Stimulated activated CD4-positive, alpha-beta T cell treated with anti-CD3 and anti-CD28 coated beads, Interleukin-15, amount 100 ng/mL, for 48 hours (primary cell): ENCODE results near the gene CACNA1H.

Experiments used
- DNase-seq, 2 donors: peaks; one replicate each; pipeline ENCODE4 v3.0.0-alpha.2; 2020; ENCODE audit warnings: low read depth in 2 of 2

The CACNA1H gene

GRCh38 chr16:1122398-1122765 lies 30.5 kb upstream of the CACNA1H start:
- no peak for DNase-seq

GRCh38 chr16:1123525-1124230 lies 29.2 kb upstream of the CACNA1H start:
- DNase-seq, result no peak

- DNase-seq, result no peak
These were observed 28.6 kb upstream of the CACNA1H start for GRCh38 chr16:1124291-1124690.

- no peak for DNase-seq
These were observed 28.1 kb upstream of the CACNA1H start for GRCh38 chr16:1124795-1125194.

GRCh38 chr16:1125471-1125870 lies 27.4 kb upstream of the CACNA1H start:
- no peak for DNase-seq

- DNase-seq, result no peak
These were observed 26.9 kb upstream of the CACNA1H start for GRCh38 chr16:1126044-1126443.

- DNase-seq, result no peak
These were observed 26.3 kb upstream of the CACNA1H start for GRCh38 chr16:1126586-1126985.

GRCh38 chr16:1127101-1127500 lies 25.8 kb upstream of the CACNA1H start:
- no peak for DNase-seq

- no peak for DNase-seq
These were observed 24.8 kb upstream of the CACNA1H start for GRCh38 chr16:1127971-1128715.

- no peak for DNase-seq
These were observed 23.6 kb upstream of the CACNA1H start for GRCh38 chr16:1129106-1129960.

GRCh38 chr16:1130382-1130781 lies 22.5 kb upstream of the CACNA1H start:
- DNase-seq, result no peak

GRCh38 chr16:1131378-1131994 lies 21.4 kb upstream of the CACNA1H start:
- no peak for DNase-seq

- DNase-seq, result no peak
These were observed 20.5 kb upstream of the CACNA1H start for GRCh38 chr16:1132431-1132830.

GRCh38 chr16:1133271-1133670 lies 19.6 kb upstream of the CACNA1H start:
- DNase-seq, result no peak

- DNase-seq, result no peak
These were observed 18.9 kb upstream of the CACNA1H start for GRCh38 chr16:1133810-1134520.

- no peak for DNase-seq
These were observed 18.0 kb upstream of the CACNA1H start for GRCh38 chr16:1134776-1135458.

- DNase-seq, result no peak
These were observed 17.5 kb upstream of the CACNA1H start for GRCh38 chr16:1135459-1135825.

- no peak for DNase-seq
These were observed 15.3 kb upstream of the CACNA1H start for GRCh38 chr16:1137604-1138003.

- DNase-seq, result no peak
These were observed 12.2 kb upstream of the CACNA1H start for GRCh38 chr16:1140582-1141162.

GRCh38 chr16:1141191-1141590 lies 11.7 kb upstream of the CACNA1H start:
- DNase-seq, result no peak

GRCh38 chr16:1141716-1142115 lies 11.2 kb upstream of the CACNA1H start:
- no peak for DNase-seq
